CD4-positive, alpha-beta T cell (primary cell): ENCODE results near the gene RNF126. TPM values are rescaled to one million over a fixed set of nuclear protein-coding genes. Genes with fewer than 3 reads are reported as not detected.
A peak's percentile ranks its signal among the peaks of the same experiment; 100 is the strongest.

Experiments
- ATAC-seq: fragments of 200-7000 bp; cut with Tn5 transposase; one replicate; pipeline ENCODE4 v1.10.0; 2022; ENCODE audit warnings: mild to moderate bottlenecking; ENCODE audit not compliant: poor library complexity
- CTCF ChIA-PET: fragments of 350-600 bp; sonication (Branson Sonifier 250); formaldehyde crosslinking; loops from one replicate; lab custom pipeline; 2021; ENCODE audit warnings: antibody characterized with exemption, inconsistent platforms; lab: Charles Lee
- POLR2A ChIA-PET: fragments of 350-600 bp; sonication (Branson Sonifier 250); formaldehyde crosslinking; loops from one replicate; lab custom pipeline; 2021; ENCODE audit warnings: antibody characterized with exemption, inconsistent platforms; lab: Charles Lee
- DNase-seq, 14 experiments: peaks; one replicate each; pipeline ENCODE4 v3.0.0-alpha.2; 2013 to 2020; ENCODE audit warnings: mixed read lengths in 2 of 14
- H3K27ac ChIP-seq, 2 donors: one replicate each; pipeline versions ENCODE4 v1.5.1 to v1.7.0; 2013; ENCODE audit warnings: low read length in 2 of 2, low read depth in 1 of 2, mild to moderate bottlenecking in 1 of 2
- H3K27me3 ChIP-seq, 2 experiments: 1 replicate in 1 of 2; 2 replicates in 1 of 2; pipeline versions ENCODE4 v1.6.1 to v1.7.0; 2013; ENCODE audit warnings: low read length in 2 of 2, control low read depth in 1 of 2, mild to moderate bottlenecking in 1 of 2, moderate library complexity in 1 of 2; ENCODE audit not compliant: insufficient read depth in 2 of 2, control insufficient read depth in 1 of 2
- H3K36me3 ChIP-seq: one replicate; pipeline ENCODE4 v1.6.1; 2013; ENCODE audit warnings: low read length, control low read depth; ENCODE audit not compliant: insufficient read depth
- H3K4me1 ChIP-seq: one replicate; pipeline ENCODE4 v1.6.1; 2013; ENCODE audit warnings: low read length, control low read depth; ENCODE audit not compliant: insufficient read depth
- H3K4me3 ChIP-seq: one replicate; pipeline ENCODE4 v1.5.1; 2013; ENCODE audit warnings: mild to moderate bottlenecking, low read length, moderate library complexity
- H3K9me3 ChIP-seq, 2 experiments: 1 replicate in 1 of 2; 2 replicates in 1 of 2; pipeline versions ENCODE4 v1.6.1 to v1.7.0; 2013; ENCODE audit warnings: low read length in 2 of 2, mild to moderate bottlenecking in 2 of 2, control low read depth in 1 of 2, moderate library complexity in 1 of 2; ENCODE audit not compliant: control insufficient read depth in 1 of 2, insufficient read depth in 1 of 2
- H3K27ac Mint-ChIP-seq: one replicate; pipeline ENCODE4 v1.8.0; 2020; ENCODE audit warnings: mixed read lengths
- H3K27me3 Mint-ChIP-seq: one replicate; pipeline ENCODE4 v1.8.0; 2021; ENCODE audit warnings: mixed read lengths
- H3K36me3 Mint-ChIP-seq: one replicate; pipeline ENCODE4 v1.8.0; 2021; ENCODE audit warnings: low read depth, mixed read lengths
- H3K4me1 Mint-ChIP-seq: one replicate; pipeline ENCODE4 v1.8.0; 2021; ENCODE audit warnings: low read depth, mixed read lengths
- H3K4me3 Mint-ChIP-seq: one replicate; pipeline ENCODE4 v1.8.0; 2020; ENCODE audit warnings: mild to moderate bottlenecking, mixed read lengths
- H3K9me3 Mint-ChIP-seq: one replicate; pipeline ENCODE4 v1.8.0; 2020; ENCODE audit warnings: mixed read lengths
- CTCF ChIP-seq: fragments of 200-600 bp; IDR thresholded peaks from one replicate; pipeline ENCODE4 v1.8.0; 2022; ENCODE audit warnings: antibody characterized with exemption, mild to moderate bottlenecking
- intact Hi-C, 2 experiments: fragments of 100-400 bp; cut with DNase I in 1 of 2; cut with micrococcal nuclease in 1 of 2; formaldehyde crosslinking; loops; one replicate each; pipeline versions ENCODE4 v1.15.1 to v1.9.0; 2023 to 2025; cut with DNase I, micrococcal nuclease
- total RNA-seq, 174 experiments: library from RNA in 2 of 174; stranded (reverse) in 2 of 174; gene quantifications; one replicate each; pipeline ENCODE4 v1.2.3 and lab custom pipeline; 2021 to 2026

Gene RNF126
- total RNA-seq, 2 experiments from 2014 or later = 112 to 119 TPM

DNA sequence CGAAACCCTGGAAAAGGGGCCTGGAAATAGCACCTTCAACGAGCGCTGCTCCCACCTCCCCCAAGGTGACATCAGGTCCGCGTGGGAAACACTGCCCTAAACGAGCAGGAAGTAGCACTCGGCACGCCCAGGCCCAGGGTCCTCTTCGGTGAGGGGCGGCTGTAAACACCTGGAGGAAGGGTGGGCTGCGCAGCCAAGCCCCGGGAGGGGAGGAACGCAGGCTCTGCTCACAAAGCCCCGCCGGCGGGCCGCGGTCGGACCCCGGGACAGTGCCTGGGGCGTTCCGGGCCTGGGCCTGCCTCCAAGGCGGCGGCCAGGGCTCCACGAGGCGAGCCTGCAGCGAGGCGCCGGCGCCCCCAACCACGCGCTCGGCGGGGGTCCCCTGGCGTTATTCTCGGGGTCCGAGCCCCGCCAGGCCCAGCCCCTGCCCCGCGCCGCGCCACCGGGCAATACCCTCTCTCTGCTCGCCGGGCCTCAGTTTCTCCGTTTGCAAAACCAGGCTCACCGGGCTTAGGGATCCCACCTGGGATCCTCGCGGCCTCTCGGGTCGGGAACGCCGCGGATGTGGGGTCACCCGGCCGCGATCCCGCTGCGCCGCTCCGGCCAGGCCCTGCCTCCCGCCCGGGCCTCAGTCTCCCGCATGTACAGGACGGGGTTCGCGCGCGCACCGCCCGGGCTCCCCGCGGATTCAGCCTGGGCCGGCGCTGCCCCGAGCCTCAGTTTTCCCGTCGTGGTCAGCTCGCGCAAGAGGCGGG, 630 bp downstream of the RNF126 start:
- H3K4me3 Mint-ChIP-seq = peak overlapping the region; percentile 97
- H3K4me3 ChIP-seq = peak overlapping the region; percentile 97
- H3K36me3 Mint-ChIP-seq = peaks cover 31% of the 10 kb centered on the region
- no peaks in the 10 kb centered on the region for H3K9me3 Mint-ChIP-seq
- peak; percentile 20 for ATAC-seq
- DNase-seq = peak; percentile 40 to 91 (median 70)
- no peaks in the 10 kb centered on the region for H3K27me3 Mint-ChIP-seq
- CTCF ChIA-PET = interaction anchor here (1.7 to 1.8 kb wide), 3 partner anchors 72 to 152 kb away, joined by 4 to 14 read pairs (median 6); no protein-coding TSS in a partner anchor
- TF ChIP-seq CTCF = no peak
- no peaks in the 10 kb centered on the region for H3K27me3 ChIP-seq
- intact Hi-C loops = loop anchor here (1.0 to 5.0 kb wide), 7 partner anchors 52 to 156 kb away; partner anchors contain the start of genes BSG (in 2 of the 2), CDC34 (in 1 of the 2), HCN2 (in 1 of the 2) and PTBP1 (in 1 of the 2)
- POLR2A ChIA-PET = interaction anchor here (1.2 to 1.6 kb wide), 8 partner anchors 17 to 607 kb away, joined by 3 to 45 read pairs (median 5); partner anchors contain the start of genes CDC34 and POLRMT
- peaks cover 66% of the 10 kb centered on the region for H3K4me1 ChIP-seq
- H3K27ac Mint-ChIP-seq = peak overlapping the region; percentile 97
- H3K4me1 Mint-ChIP-seq = peaks cover 40% of the 10 kb centered on the region
- H3K27ac ChIP-seq = peak overlapping the region; percentile 92 to 97
- H3K9me3 ChIP-seq = no peaks in the 10 kb centered on the region
- peaks cover 20% of the 10 kb centered on the region for H3K36me3 ChIP-seq

- H3K4me3 Mint-ChIP-seq = peak overlapping the region; percentile 97
- no peak for TF ChIP-seq CTCF
- H3K4me1 ChIP-seq = peaks cover 74% of the 10 kb centered on the region
Measured at GRCh38 chr19:661427-662196, 1.4 kb downstream of the RNF126 start.

More at GRCh38 chr19:661427-662196, 1.4 kb downstream of the RNF126 start:
- ChIA-PET CTCF (interaction anchor here (1.6 to 2.3 kb wide), 3 partner anchors 19 to 77 kb away, joined by 4 to 17 read pairs (median 8); no protein-coding TSS in a partner anchor), POLR2A (interaction anchor here (0.6 to 2.7 kb wide), 12 partner anchors 9 to 608 kb away, joined by 3 to 19 read pairs (median 4); partner anchors contain the start of genes CDC34, CIRBP, FGF22 and POLRMT)
- H3K27ac Mint-ChIP-seq = peak overlapping the region; percentile 97
- H3K27me3 Mint-ChIP-seq = no peaks in the 10 kb centered on the region
- intact Hi-C loops = loop anchor here (1.0 to 5.0 kb wide), 8 partner anchors 22 to 155 kb away; partner anchors contain the start of genes BSG (in 2 of the 2), CDC34 (in 1 of the 2), FGF22 (in 1 of the 2) and HCN2 (in 1 of the 2)
- no peaks in the 10 kb centered on the region for H3K27me3 ChIP-seq
- peaks cover 31% of the 10 kb centered on the region for H3K36me3 Mint-ChIP-seq
- no peaks in the 10 kb centered on the region for H3K9me3 Mint-ChIP-seq
- H3K4me1 Mint-ChIP-seq = peaks cover 46% of the 10 kb centered on the region
- peak overlapping the region; percentile 97 for H3K4me3 ChIP-seq
- peak overlapping the region; percentile 92 to 97 for H3K27ac ChIP-seq
- no peaks in the 10 kb centered on the region for H3K9me3 ChIP-seq
- peaks cover 25% of the 10 kb centered on the region for H3K36me3 ChIP-seq
- DNase-seq (peak; percentile 41 to 87 (median 66)), ATAC-seq (peak; percentile 29)
